Psoas muscle (tissue), 8 donors: ENCODE data around the gene ADCY5. TPM values are rescaled to one million over a fixed set of nuclear protein-coding genes. Genes with fewer than 3 reads are reported as not detected.

ENCODE experiments used
- ATAC-seq, 4 donors: fragments of 200-7000 bp; cut with Tn5 transposase; one replicate each; pipeline ENCODE4 v1.9.1; 2020; ENCODE audit warnings: moderate library complexity in 3 of 4, mild to moderate bottlenecking in 2 of 4
- DNase-seq, 2 donors: peaks; one replicate each; pipeline ENCODE4 v3.0.0-alpha.2; 2020
- H3K27ac ChIP-seq: fragments of 200-600 bp; one replicate; pipeline ENCODE4 v1.8.0; 2022
- H3K27me3 ChIP-seq, 3 donors: fragments of 200-600 bp in 1 of 3; one replicate each; pipeline versions ENCODE4 v1.6.1 to v1.8.0; 2013 to 2022; ENCODE audit warnings: low read length in 2 of 3, mild to moderate bottlenecking in 2 of 3, moderate library complexity in 1 of 3; ENCODE audit not compliant: insufficient read depth in 3 of 3
- H3K36me3 ChIP-seq, 2 donors: fragments of 200-600 bp in 1 of 2; one replicate each; pipeline versions ENCODE4 v1.6.1 to v1.8.0; 2013 to 2022; ENCODE audit warnings: low read depth in 1 of 2, mild to moderate bottlenecking in 1 of 2, moderate library complexity in 1 of 2; ENCODE audit not compliant: insufficient read depth in 1 of 2
- H3K4me1 ChIP-seq: fragments of 200-600 bp; one replicate; pipeline ENCODE4 v1.8.0; 2022
- H3K4me3 ChIP-seq: fragments of 200-600 bp; one replicate; pipeline ENCODE4 v1.8.0; 2022; ENCODE audit warnings: mild to moderate bottlenecking
- H3K9me3 ChIP-seq: fragments of 200-600 bp; one replicate; pipeline ENCODE4 v1.8.0; 2022
- WGBS, 3 donors: extraction: QIAGEN DNeasy Blood & Tissue Kit; methylation state at CpG; one replicate each; pipeline versions ENCODE4 v1.1.6 to v1.1.7; 2013; 5-methylcytosine and 5-hydroxymethylcytosine counted together
- intact Hi-C, 2 donors: fragments of 100-400 bp; cut with DNase I; formaldehyde crosslinking; loops; one replicate each; pipeline versions ENCODE4 v1.11.0 to v1.14.2; 2022
- long read RNA-seq, 2 donors: library from polyadenylated mRNA; unstranded; transcript quantifications; one replicate each; pipeline ENCODE4 v2.0.0, GENCODE V29; 2021
- polyA plus RNA-seq, 3 donors: library from polyadenylated mRNA; stranded (reverse); fragments of 200-250 nt; gene quantifications; one replicate each; pipeline ENCODE4 v1.2.3, GENCODE V29; 2013
- total RNA-seq, 4 donors: library from RNA; stranded (reverse); fragmentation: NEBNext Ultra II Directional in 2 of 4; extraction: Animal tissue kit (Norgen Biotek cat#: 25700) in 2 of 4; gene quantifications; one replicate each; pipeline versions ENCODE4 v1.2.1 to v1.2.4, GENCODE V29; 2021 to 2023
- TF ChIP-seq, protein P1 (sequence below): fragments of 200-600 bp; IDR thresholded peaks from one replicate; pipeline ENCODE4 v1.8.0; 2022; ENCODE audit warnings: antibody characterized with exemption
- donor health status: healthy with polysubstance abuse.
- donor health status: DM: no; HTN: no; CAD: no; lungs with moderate emphysema.
- donor health status: Bipolar disorder and iron deficiency.
- donor health status: healthy.
- donor health status: DM: yes; HTN: yes; CAD: no.
- donor health status: DM: no; HTN: no; CAD: no.
- donor health status: DM: no; HTN: no; CAD: no.
- donor health status: DM: yes; HTN: yes; CAD: no.

The ADCY5 gene
- 1 to 10 TPM; 1.6 to 4.4 (median 2.1) TPM for total RNA-seq
- polyA plus RNA-seq = 1 to 10 TPM; 1.0 to 1.3 (median 1.2) TPM
- long read RNA-seq, donor 1, full-length matches to known transcripts = 1 of 2 reads
- long read RNA-seq, donor 1, partial matches to known transcripts = 1 of 2 reads
- long read RNA-seq, donor 1, other reads (novel, unspliced or antisense) = 0 of 2 reads
- long read RNA-seq, donor 2, partial matches to known transcripts = 1 of 1 reads
- long read RNA-seq, donor 2, other reads (novel, unspliced or antisense) = 0 of 1 reads

- no peaks in the 10 kb centered on the region for H3K9me3 ChIP-seq
- no peaks in the 10 kb centered on the region for H3K36me3 ChIP-seq
- H3K4me3 ChIP-seq = peak within 1 kb of the TSS; percentile 72
- H3K27me3 ChIP-seq = peaks cover 0 to 67% (median 18%) of the 10 kb centered on the region in 3 donors
- no peaks in the 10 kb centered on the region for H3K4me1 ChIP-seq
- TF ChIP-seq, protein P1, sequence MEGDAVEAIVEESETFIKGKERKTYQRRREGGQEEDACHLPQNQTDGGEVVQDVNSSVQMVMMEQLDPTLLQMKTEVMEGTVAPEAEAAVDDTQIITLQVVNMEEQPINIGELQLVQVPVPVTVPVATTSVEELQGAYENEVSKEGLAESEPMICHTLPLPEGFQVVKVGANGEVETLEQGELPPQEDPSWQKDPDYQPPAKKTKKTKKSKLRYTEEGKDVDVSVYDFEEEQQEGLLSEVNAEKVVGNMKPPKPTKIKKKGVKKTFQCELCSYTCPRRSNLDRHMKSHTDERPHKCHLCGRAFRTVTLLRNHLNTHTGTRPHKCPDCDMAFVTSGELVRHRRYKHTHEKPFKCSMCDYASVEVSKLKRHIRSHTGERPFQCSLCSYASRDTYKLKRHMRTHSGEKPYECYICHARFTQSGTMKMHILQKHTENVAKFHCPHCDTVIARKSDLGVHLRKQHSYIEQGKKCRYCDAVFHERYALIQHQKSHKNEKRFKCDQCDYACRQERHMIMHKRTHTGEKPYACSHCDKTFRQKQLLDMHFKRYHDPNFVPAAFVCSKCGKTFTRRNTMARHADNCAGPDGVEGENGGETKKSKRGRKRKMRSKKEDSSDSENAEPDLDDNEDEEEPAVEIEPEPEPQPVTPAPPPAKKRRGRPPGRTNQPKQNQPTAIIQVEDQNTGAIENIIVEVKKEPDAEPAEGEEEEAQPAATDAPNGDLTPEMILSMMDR = no peak
- 0 to 1% (median 1%) methylated on average over 45 to 67 of the region's 67 CpGs for WGBS, 3 donors
- peak; percentile 19 to 56 for DNase-seq
- peak within 1 kb of the TSS; percentile 55 for H3K27ac ChIP-seq
- peak; percentile 25 to 61 (median 40) for ATAC-seq
- intact Hi-C loops = loop anchor here in 1 of 2 donors (5.0 kb wide), 1 partner anchor 39 kb away; no protein-coding TSS in a partner anchor
Observed at GRCh38 chr3:123448536-123449101, at the start of gene ADCY5. TSS of gene ADCY5 (minus strand) at chr3:123449090. CDS start at chr3:123448545, 545 bp downstream.

DNA sequence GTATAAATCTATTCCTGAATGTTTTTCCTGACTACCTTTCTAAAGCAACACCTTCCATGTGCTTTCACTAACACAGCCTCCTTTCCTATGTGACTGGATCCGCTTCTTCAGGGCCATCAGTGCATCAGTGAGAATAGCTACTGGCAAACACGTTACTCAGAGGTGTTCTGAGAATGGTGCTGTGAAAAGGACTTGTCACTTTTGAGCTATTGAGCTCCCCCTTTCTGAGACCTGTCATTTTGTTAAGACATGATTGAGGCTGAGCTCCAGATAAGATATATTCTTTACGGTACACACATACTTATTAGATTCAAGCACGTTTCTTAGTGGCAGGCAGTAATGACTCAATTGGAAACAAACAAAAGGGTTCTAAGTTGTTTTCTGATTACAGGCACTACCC lies 45.0 kb upstream of the ADCY5 start:
- DNase-seq = no peak
- Histone ChIP-seq H3K27me3 (no peaks in the 10 kb centered on the region), H3K4me1 (no peaks in the 10 kb centered on the region), H3K9me3 (no peaks in the 10 kb centered on the region), H3K36me3 (peaks cover 2 to 46% of the 10 kb centered on the region in 2 donors), H3K27ac (no peak overlapping the region), H3K4me3 (no peak overlapping the region)
- 90 to 95% (median 92%) methylated on average over 4 of the region's 4 CpGs for WGBS, 3 donors
- TF ChIP-seq, protein P1 = no peak
- ATAC-seq = no peak
- intact Hi-C loops = no loop called here

DNA sequence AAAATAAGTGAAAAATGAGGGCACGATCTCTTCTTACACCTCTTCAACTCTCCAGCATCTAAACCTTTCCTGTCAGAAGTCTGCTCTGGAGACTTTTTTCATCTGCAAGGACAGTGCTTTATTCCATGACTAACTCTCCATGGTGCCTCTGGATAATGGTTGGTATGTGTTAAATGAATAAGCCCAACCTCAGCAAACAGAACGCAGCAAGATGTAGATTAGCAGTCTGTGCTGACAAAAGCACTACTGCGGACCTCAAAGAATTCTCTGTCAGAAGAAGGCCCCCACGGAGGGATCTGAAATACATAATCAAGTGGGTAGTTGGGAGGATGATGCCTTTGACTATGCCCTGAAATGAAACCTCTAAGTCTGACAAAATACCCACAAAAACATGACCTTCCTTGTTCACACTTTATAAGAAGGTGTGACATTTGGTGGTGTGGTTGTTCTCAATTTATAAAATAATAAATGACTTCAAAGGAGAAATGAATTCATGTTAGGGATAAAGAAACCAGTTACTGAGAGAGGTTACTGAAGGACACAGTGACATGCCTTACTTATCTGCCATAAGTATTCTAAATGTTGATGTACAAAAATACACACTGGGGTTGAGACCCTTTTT lies 43.2 kb upstream of the ADCY5 start:
- H3K27ac ChIP-seq = no peak overlapping the region
- no peaks in the 10 kb centered on the region for H3K4me1 ChIP-seq
- no peaks in the 10 kb centered on the region for H3K9me3 ChIP-seq
- no peak overlapping the region for H3K4me3 ChIP-seq
- TF ChIP-seq, protein P1 = no peak
- intact Hi-C loops = no loop called here
- ATAC-seq = no peak
- H3K27me3 ChIP-seq = no peaks in the 10 kb centered on the region
- DNase-seq = no peak
- WGBS, 3 donors = 84 to 94% (median 92%) methylated on average over 4 of the region's 4 CpGs
- H3K36me3 ChIP-seq = peaks cover 2 to 28% of the 10 kb centered on the region in 2 donors

DNA sequence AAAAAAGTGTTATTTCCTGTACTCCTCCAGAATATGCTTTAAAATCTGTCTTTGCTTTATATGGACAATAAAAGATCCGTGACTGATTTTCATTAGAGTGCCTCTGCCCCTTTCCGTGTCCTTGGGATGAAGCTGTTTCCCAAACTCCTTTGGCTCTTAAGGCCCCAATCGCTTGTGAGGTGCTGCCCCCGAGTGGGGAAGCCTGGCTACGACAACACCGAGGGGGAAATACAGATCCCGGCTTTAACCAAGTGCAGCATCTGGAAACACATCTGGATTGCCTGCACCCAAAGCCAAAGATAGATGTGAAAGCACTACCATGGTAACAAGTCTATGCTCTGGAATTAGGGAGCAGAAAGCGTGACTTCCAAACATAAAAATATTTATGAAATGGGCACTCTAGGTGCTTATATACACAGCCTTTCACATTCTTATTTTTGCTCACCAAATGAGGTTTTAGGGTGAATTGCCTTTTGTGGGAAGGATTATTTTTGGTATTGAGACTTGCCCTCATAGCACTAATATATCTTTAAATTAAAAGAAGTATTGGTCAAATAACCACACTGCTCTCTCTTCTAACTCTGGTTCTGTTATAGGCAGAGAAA lies 40.6 kb upstream of the ADCY5 start:
- 6 to 11% (median 10%) methylated on average over 8 of the region's 8 CpGs for WGBS, 3 donors
- DNase-seq (peak; percentile 69 to 77), ATAC-seq (peak; percentile 71 to 93 (median 78))
- no peaks in the 10 kb centered on the region for H3K27me3 ChIP-seq
- intact Hi-C loops = loop anchor here (1.0 to 5.0 kb wide), 3 partner anchors 42 to 161 kb away; partner anchors contain the start of gene ADCY5 (in 1 of the 2)
- no peaks in the 10 kb centered on the region for H3K9me3 ChIP-seq
- H3K27ac ChIP-seq = no peak overlapping the region
- H3K4me1 ChIP-seq = no peaks in the 10 kb centered on the region
- H3K4me3 ChIP-seq = no peak overlapping the region
- peaks cover 2 to 14% of the 10 kb centered on the region in 2 donors for H3K36me3 ChIP-seq
- TF ChIP-seq, protein P1 = peak; percentile 80
